ENCODE data around the gene DMRTB1.

Gene DMRTB1

DNA sequence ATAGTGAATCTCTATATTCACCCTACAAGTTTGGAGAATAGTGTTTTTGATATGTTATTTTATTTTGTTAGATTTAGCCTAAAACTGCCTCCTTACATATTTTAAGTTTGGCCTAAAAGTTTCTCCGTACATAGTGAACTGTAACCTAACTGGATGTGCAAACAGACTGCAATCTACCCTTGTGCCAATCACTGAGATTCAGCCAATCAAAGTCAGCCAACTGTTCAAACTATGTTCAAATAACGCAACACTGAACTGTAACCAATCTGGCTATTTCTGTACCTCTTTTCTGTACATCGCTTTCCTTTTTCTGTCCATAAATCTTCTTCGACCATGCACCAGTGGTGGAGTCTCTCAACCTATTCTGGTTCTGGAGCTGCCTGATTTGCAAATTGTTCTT lies 11.8 kb upstream of the DMRTB1 start:
- H3K9me3 ChIP-seq: no peaks in the 10 kb centered on the region
- no peaks in the 10 kb centered on the region for H3K27me3 ChIP-seq (ENCODE audit: low read depth)
- no peak overlapping the region for H3K4me3 ChIP-seq
- DNase-seq (ENCODE audit: low spot score in 2 of 2): no peak
- H3K4me1 ChIP-seq: peaks cover 18% of the 10 kb centered on the region
- in situ Hi-C loops (cut with MboI; ENCODE audit: low sequenced_read_pairs): no loop called here
- no peaks in the 10 kb centered on the region for H3K36me3 ChIP-seq (replicated peaks)

DNA sequence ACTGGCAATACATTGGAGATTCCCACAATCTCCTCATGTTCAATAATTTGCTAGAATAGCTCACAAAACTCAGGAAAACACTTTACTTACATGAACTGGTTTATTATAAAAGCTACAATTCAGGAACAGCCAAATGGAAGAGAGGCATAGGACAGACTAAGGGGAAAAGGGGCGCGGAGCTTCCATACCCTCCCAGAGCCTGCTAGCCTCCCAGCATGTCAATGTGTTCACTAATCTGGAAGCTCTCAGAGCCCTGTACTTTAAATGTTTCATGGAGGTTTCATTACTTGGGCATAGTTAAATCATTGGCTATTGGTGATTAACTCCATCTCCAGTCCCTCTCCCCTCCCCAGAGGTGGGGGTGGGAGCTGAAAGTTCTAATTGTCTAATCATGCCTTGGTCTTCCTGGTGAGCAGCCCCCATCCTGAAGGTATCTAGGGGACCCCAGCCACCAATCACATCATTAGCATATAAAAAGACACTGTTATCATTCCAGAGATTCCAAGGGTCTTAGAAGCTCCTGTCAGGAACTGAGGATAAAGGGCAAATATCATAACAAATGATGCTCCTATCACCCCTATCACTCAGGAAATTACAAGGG lies 10.9 kb upstream of the DMRTB1 start:
- Histone ChIP-seq H3K4me3 (no peak overlapping the region), H3K36me3 (replicated peaks) (no peaks in the 10 kb centered on the region), H3K9me3 (no peaks in the 10 kb centered on the region), H3K4me1 (peaks cover 18% of the 10 kb centered on the region), H3K27me3 (ENCODE audit: low read depth) (no peaks in the 10 kb centered on the region)
- peak; percentile 34 to 59 for DNase-seq (ENCODE audit: low spot score in 2 of 2)
- in situ Hi-C loops (cut with MboI; ENCODE audit: low sequenced_read_pairs): no loop called here

DNA sequence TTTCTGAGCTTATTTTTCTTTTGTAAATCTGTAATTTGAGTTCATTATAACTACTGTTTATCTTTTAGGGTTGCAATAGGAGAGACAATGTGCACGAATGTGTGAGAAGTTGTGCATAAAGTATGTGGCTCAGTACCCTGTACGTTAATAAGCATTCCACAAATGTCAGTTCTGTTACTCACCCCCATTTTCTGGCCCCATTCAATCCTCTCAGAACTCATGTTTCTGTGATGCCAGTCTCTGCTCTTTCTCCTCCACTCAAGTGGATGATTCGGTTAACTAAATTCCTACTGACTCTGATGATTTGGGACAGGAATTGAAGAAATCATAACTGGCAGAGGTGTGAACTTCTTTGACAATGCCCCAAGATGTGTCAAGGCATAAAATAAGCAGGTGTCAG lies 10.2 kb upstream of the DMRTB1 start:
- Histone ChIP-seq H3K36me3 (replicated peaks) (no peaks in the 10 kb centered on the region), H3K9me3 (no peaks in the 10 kb centered on the region), H3K4me3 (no peak overlapping the region), H3K27me3 (ENCODE audit: low read depth) (no peaks in the 10 kb centered on the region), H3K4me1 (peaks cover 18% of the 10 kb centered on the region)
- DNase-seq (ENCODE audit: low spot score in 2 of 2): no peak
- in situ Hi-C loops (cut with MboI; ENCODE audit: low sequenced_read_pairs): no loop called here

DNA sequence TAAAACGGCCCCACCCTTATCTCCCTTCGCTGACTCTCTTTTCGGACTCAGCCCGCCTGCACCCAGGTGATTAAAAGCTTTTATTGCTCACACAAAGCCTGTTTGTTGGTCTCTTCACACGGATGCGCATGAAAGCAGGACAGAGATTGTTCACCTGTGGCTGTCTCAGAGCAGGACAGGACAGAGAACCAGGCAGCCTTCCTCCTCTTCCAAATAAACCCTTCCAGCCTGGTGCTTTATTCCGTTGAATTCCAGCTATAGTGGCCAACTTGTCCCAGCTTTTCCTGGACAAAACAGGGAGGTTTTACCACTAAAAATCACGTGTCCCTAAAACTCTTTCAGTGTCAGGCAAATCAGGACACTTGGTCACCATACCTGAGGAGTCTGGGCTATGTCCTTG lies 9.5 kb upstream of the DMRTB1 start:
- Histone ChIP-seq H3K4me1 (peaks cover 18% of the 10 kb centered on the region), H3K4me3 (no peak overlapping the region), H3K36me3 (replicated peaks) (no peaks in the 10 kb centered on the region), H3K27me3 (ENCODE audit: low read depth) (no peaks in the 10 kb centered on the region), H3K9me3 (no peaks in the 10 kb centered on the region)
- in situ Hi-C loops (cut with MboI; ENCODE audit: low sequenced_read_pairs): no loop called here
- DNase-seq (ENCODE audit: low spot score in 2 of 2): no peak

DNA sequence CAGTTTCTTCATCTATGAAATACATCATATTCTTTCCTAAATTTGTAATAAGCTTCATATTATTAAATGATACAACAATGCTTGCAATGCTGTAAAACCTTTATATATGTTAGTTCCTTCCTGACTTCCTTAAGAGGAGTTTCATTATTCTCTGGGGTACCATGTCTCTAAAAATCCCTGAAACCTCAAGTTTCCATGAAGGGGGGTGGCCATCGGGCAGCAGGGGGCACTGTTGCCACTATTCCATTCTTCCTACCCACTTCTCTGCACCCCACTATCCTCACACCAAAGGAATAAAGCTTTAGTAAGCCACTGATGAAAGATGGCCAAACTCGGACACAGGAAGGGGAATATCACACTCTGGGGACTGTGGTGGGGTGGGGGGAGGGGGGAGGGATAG lies 9.0 kb upstream of the DMRTB1 start:
- no peaks in the 10 kb centered on the region for H3K36me3 ChIP-seq (replicated peaks)
- peaks cover 18% of the 10 kb centered on the region for H3K4me1 ChIP-seq
- no peaks in the 10 kb centered on the region for H3K9me3 ChIP-seq
- in situ Hi-C loops (cut with MboI; ENCODE audit: low sequenced_read_pairs): no loop called here
- DNase-seq (ENCODE audit: low spot score in 2 of 2): no peak
- H3K4me3 ChIP-seq: no peak overlapping the region
- no peaks in the 10 kb centered on the region for H3K27me3 ChIP-seq (ENCODE audit: low read depth)

DNA sequence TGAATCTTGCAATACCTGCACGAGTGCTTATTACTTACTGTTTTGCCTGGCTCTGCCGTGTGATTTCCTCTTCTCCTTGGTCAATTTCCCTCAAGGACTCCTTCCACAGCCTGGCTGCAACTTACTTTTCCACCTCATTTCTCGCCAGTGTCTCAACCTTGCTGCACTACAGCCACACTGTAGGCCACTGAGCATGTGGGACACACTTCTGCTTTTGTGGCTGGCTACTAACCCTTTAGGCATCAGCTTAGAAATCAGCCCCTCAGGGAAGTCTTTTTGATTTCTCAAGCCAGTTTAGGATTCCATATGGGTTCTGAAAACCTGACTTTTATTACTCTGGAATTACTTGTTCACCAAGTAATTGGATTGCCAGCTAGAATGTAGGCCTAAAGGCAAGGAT lies 5.2 kb upstream of the DMRTB1 start:
- in situ Hi-C loops (cut with MboI; ENCODE audit: low sequenced_read_pairs): no loop called here
- no peak for DNase-seq (ENCODE audit: low spot score in 2 of 2)
- no peaks in the 10 kb centered on the region for H3K9me3 ChIP-seq
- peaks cover 7% of the 10 kb centered on the region for H3K4me1 ChIP-seq
- H3K36me3 ChIP-seq (replicated peaks): no peaks in the 10 kb centered on the region
- no peaks in the 10 kb centered on the region; the same call in 1 of the 2 replicates for H3K27me3 ChIP-seq (ENCODE audit: low read depth)
- no peak overlapping the region for H3K4me3 ChIP-seq

DNA sequence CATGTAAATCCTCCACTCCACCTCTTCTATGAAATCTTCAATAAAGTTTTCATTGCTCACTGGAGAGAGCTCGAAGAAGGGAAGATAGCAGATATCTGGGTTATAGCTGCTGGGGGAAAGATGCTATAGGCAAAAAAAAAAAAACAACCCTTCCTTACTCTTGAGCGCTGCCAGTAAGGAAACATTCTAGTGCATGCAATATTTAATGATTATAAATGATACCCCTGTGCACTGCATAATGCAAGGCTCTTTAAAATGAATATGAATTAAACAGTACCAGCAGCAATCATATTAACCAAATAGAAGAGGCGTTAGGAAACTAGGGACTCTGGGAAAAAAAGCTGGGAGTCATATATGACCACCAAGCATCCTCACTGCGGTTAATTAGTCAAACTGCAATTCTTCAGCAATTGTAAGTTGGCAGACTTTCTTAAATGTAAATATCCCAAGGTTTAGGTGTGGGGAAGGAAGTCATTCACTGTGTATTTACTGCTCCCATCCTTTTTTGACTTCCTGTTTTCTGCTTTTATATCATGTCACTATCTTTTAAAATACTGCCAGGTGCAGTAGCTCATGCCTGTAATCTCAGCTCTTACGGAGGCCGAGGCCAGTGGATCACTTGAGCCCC lies 3.7 kb upstream of the DMRTB1 start:
- Histone ChIP-seq H3K27me3 (ENCODE audit: low read depth) (no peaks in the 10 kb centered on the region; the same call in 1 of the 2 replicates), H3K4me3 (no peak overlapping the region), H3K9me3 (no peaks in the 10 kb centered on the region), H3K4me1 (no peaks in the 10 kb centered on the region), H3K36me3 (replicated peaks) (no peaks in the 10 kb centered on the region)
- no peak for DNase-seq (ENCODE audit: low spot score in 2 of 2)
- in situ Hi-C loops (cut with MboI; ENCODE audit: low sequenced_read_pairs): no loop called here

DNA sequence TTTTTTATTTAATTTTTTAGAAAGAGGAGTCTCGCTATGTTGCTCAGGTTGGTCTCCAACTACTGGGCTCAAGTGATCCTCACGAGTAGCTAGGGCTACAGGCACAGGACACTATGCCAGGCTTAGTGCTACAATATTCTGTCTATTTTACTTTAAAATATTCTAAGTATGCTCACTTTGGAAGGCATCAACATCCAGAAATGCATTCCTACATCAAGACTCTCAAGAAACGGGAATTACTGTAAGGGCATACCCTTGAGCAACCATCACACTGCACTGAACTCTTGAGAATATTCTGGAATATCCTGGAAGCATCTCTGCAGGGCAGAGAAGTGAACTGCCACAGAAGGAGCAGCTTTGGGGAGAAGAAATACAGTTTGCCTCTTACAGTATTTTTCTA lies 565 bp upstream of the DMRTB1 start:
- no peaks in the 10 kb centered on the region for H3K9me3 ChIP-seq
- in situ Hi-C loops (cut with MboI; ENCODE audit: low sequenced_read_pairs): no loop called here
- H3K4me1 ChIP-seq: no peaks in the 10 kb centered on the region
- no peaks in the 10 kb centered on the region for H3K36me3 ChIP-seq (replicated peaks)
- H3K4me3 ChIP-seq: no peak overlapping the region
- no peak for DNase-seq (ENCODE audit: low spot score in 2 of 2)
- no peaks in the 10 kb centered on the region; the same call in 1 of the 2 replicates for H3K27me3 ChIP-seq (ENCODE audit: low read depth)

DNA sequence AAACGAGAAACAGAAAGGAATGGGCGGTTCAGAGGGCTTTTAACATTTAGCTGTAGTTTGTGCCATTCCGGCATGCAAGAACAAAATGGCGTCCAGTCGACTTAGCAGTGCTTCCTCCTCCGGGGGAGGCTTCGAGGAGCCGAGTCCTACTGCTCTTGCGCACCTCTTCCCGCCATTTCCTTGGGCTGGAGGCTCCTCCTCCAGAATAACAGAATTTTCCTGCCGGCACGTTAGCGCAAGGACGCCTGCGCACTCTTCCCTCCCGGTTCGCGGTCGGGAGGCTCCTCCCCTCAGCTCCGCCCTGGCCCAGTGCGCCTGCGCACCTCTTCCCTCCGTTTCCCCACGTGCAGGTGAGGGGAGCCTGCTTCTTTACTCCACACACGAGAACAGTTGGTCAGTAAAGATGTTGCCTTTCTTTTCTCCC lies 1.0 kb downstream of the DMRTB1 start:
- no peaks in the 10 kb centered on the region for H3K36me3 ChIP-seq (replicated peaks)
- no peaks in the 10 kb centered on the region for H3K4me1 ChIP-seq
- H3K9me3 ChIP-seq: no peaks in the 10 kb centered on the region
- no peaks in the 10 kb centered on the region; the same call in 1 of the 2 replicates for H3K27me3 ChIP-seq (ENCODE audit: low read depth)
- no peak overlapping the region for H3K4me3 ChIP-seq
- no peak for DNase-seq (ENCODE audit: low spot score in 2 of 2)
- in situ Hi-C loops (cut with MboI; ENCODE audit: low sequenced_read_pairs): no loop called here

DNA sequence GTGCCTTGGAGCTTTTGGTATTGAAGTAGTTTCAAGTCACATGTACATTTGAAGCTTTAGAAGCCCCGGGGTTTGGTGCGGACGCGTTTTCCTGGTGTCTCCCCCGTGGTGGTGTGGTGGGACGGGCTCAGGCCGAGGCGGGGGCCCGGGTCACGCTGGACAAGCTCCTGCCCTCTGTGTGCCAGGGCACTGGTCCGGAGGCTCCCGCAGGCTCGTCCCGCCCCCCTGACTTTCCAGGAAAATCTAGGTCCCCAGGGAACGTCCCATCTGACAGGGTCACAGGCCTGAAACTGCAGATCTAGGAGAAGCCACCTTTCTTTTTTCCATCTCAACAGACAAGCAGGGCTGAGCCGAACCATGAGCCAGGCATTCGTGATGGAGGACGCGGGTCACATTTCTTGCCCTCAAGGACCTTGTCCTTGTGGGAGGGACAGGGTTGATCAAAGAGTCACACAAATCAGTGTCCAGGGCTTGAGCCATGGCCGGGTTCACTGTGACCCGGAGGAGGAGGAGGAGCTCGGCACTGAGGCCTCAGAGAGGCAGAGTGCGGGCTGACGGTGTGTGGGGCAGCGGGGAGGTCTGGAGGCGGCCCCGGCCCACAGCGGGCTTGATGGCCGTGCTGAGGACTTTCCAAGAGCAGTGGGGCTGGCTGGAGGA lies 1.6 kb downstream of the DMRTB1 start:
- H3K9me3 ChIP-seq: no peaks in the 10 kb centered on the region
- no peaks in the 10 kb centered on the region for H3K4me1 ChIP-seq
- no peak overlapping the region for H3K4me3 ChIP-seq
- in situ Hi-C loops (cut with MboI; ENCODE audit: low sequenced_read_pairs): no loop called here
- no peaks in the 10 kb centered on the region for H3K36me3 ChIP-seq (replicated peaks)
- DNase-seq (ENCODE audit: low spot score in 2 of 2): no peak
- no peaks in the 10 kb centered on the region; the same call in 1 of the 2 replicates for H3K27me3 ChIP-seq (ENCODE audit: low read depth)

DNA sequence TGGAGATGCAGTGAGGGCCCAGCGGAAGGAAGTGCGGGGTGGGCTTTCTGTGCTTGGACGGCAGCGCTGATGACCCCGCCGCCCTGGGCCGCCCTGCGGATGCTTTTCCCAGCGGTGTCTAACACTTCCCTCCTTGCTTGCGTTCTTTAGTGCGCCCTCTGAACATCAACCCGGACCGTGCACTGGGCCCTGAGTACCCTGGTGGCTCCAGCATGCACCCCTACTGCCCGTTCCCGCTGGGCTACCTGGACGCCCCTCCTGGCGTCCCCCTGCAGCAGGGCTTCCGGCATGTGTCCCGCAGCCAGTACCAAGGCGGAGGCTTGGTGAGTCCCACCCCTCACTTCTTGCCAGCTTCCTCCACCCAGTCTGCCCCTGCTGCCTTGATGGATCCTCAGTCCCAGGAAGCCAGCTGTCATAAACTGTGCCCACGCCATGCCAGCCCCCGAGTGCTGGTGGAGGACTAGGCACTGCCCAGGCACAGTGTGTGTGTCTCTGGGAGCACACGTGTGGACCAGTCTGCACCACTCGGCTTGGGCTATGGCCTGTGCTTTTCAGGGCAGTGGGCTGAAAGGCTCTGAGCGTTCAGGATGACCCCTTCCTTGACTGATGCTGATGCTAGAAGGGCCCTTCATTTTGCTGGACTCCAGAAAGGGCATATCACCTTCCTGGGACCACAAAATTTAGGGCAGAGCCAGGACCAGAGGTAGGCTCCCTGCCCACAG lies 2.3 kb downstream of the DMRTB1 start:
- in situ Hi-C loops (cut with MboI; ENCODE audit: low sequenced_read_pairs): no loop called here
- no peaks in the 10 kb centered on the region for H3K36me3 ChIP-seq (replicated peaks)
- no peaks in the 10 kb centered on the region for H3K4me1 ChIP-seq
- H3K4me3 ChIP-seq: no peak overlapping the region
- H3K27me3 ChIP-seq (ENCODE audit: low read depth): no peaks in the 10 kb centered on the region; the same call in 1 of the 2 replicates
- no peaks in the 10 kb centered on the region for H3K9me3 ChIP-seq
- no peak for DNase-seq (ENCODE audit: low spot score in 2 of 2)

DNA sequence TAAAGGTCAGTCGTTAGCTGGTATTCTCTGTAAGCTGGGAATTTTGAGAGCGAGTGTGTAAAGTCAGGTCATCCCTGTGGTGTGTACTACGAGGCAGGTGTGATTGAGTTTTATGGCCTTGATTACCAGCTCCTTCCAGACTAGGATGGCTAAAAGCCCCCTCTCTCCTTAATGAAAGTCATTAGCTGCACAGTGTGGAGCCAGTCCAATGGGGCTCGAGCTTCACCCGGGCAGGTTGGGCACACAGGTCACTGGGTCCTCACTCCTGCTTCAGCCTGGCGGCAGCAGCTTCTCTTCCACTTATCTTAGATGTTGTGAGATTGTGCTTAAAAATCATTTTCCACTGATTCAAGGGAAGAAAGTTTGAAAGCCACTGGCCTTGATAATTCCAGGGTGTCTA lies 3.0 kb downstream of the DMRTB1 start:
- no peak overlapping the region for H3K4me3 ChIP-seq
- no peaks in the 10 kb centered on the region for H3K27me3 ChIP-seq (ENCODE audit: low read depth)
- DNase-seq (ENCODE audit: low spot score in 2 of 2): no peak
- no peaks in the 10 kb centered on the region for H3K9me3 ChIP-seq
- no peaks in the 10 kb centered on the region for H3K36me3 ChIP-seq (replicated peaks)
- in situ Hi-C loops (cut with MboI; ENCODE audit: low sequenced_read_pairs): no loop called here
- H3K4me1 ChIP-seq: no peaks in the 10 kb centered on the region

DNA sequence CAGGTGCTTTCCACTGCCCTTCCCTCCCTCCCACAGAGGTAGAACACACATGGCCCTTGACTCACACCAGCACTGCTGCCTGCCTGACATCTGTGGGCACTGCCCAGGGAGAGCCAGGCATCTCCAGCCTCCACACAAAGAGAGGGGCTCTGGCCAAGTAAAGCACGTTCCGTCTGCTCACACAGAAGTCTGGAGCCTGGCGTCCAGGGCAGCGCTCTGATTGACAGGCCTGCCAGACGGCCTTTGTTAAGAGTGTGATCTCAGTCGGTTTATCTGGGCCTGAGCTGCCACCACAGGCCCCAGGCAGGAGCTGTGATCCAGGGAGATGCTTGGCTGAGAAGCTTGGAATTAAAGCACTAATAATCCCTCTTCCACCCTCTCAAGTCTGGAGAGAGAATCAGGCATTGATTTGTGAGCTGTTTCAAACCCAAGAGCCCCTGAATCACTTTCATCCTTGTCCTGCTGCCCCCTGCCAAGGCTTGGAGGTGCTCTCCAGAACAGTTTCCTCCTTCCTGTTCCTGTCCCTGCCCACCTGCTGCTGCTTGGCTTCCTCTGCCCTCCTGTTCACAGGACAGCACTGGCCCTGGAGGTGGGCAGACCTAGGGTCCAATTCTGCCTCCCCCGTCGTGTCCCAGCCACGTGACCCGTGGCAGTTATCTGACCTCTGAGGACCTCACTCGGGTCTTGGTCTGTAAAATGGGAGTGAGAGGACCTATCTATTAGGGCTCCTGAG lies 3.7 kb downstream of the DMRTB1 start:
- Histone ChIP-seq H3K27me3 (ENCODE audit: low read depth) (no peaks in the 10 kb centered on the region), H3K4me3 (no peak overlapping the region), H3K9me3 (no peaks in the 10 kb centered on the region), H3K36me3 (replicated peaks) (no peaks in the 10 kb centered on the region), H3K4me1 (no peaks in the 10 kb centered on the region)
- in situ Hi-C loops (cut with MboI; ENCODE audit: low sequenced_read_pairs): no loop called here
- no peak for DNase-seq (ENCODE audit: low spot score in 2 of 2)
